ENCODE measurements around the gene VGF.

VGF gene

DNA sequence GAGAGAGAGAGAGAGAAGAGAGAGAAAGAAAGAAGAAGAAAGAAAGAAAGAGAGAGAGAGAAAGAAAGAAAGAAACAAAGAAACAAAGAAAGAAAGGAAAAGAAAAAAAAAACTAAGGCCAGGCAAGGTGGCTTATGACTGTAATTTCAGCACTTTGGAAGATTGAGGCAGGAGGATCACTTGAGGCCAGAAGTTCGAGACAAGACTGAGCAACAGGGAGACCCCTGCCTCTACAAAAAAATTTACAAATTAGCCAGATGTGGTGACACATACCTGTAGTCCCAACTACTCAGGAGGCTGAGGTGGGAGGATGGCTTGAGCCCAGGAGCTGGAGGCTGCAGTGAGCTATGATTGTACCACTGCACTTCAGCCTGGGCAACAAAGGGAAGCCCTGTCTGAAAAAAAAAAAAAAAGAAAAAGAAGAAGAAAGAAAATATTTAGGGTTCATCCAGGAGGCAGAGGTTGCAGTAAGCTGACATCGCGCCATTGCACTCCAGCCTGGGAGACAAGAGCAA is 35.7 kb downstream of the VGF start:
- Histone ChIP-seq H3K27me3 (ENCODE audit: insufficient read depth, low read depth) (peaks cover 97% of the 10 kb centered on the region), H3K4me2 (no peak overlapping the region), H3K4me3 (IDR thresholded peaks at IDR 0.05; ENCODE audit: insufficient read depth, low read depth, low read length) (no peak overlapping the region), H3K9ac (no peak overlapping the region), H3K79me2 (ENCODE audit: insufficient read depth, low read depth) (no peaks in the 10 kb centered on the region), H3K36me3 (ENCODE audit: insufficient read depth) (no peaks in the 10 kb centered on the region), H3K4me1 (ENCODE audit: low read depth, poor library complexity, severe bottlenecking) (peaks cover 13% of the 10 kb centered on the region), H3K27ac (no peak overlapping the region), H2AFZ (ENCODE audit: low read depth) (no peak overlapping the region), H4K20me1 (ENCODE audit: insufficient read depth) (0 out of 2 replicates have a peak, but pooled peaks cover 4% of the 10 kb centered on the region)
- no peak for TF ChIP-seq CTCF (conservative IDR thresholded peaks at IDR 0.05; ENCODE audit: low read depth, low read length)

- H3K27me3 ChIP-seq (ENCODE audit: insufficient read depth, low read depth) = peaks cover 97% of the 10 kb centered on the region
- H3K4me1 ChIP-seq (ENCODE audit: low read depth, poor library complexity, severe bottlenecking) = peaks cover 17% of the 10 kb centered on the region
- no peak overlapping the region for H3K27ac ChIP-seq
- H3K4me3 ChIP-seq (IDR thresholded peaks at IDR 0.05; ENCODE audit: insufficient read depth, low read depth, low read length) = no peak overlapping the region
- H3K4me2 ChIP-seq = no peak overlapping the region; the same call in 1 of the 2 replicates
- H4K20me1 ChIP-seq (ENCODE audit: insufficient read depth) = 0 out of 2 replicates have a peak, but pooled peaks cover 4% of the 10 kb centered on the region
- H3K9ac ChIP-seq = no peak overlapping the region
- H3K36me3 ChIP-seq (ENCODE audit: insufficient read depth) = no peaks in the 10 kb centered on the region
- TF ChIP-seq CTCF (conservative IDR thresholded peaks at IDR 0.05; ENCODE audit: low read depth, low read length) = no peak
- no peaks in the 10 kb centered on the region for H3K79me2 ChIP-seq (ENCODE audit: insufficient read depth, low read depth)
- no peak overlapping the region for H2AFZ ChIP-seq (ENCODE audit: low read depth)
Observed at GRCh38 chr7:101128040-101128834, 37.1 kb downstream of the VGF start.

GRCh38 chr7:101127460-101128039 is 37.8 kb downstream of the VGF start:
- Histone ChIP-seq H3K4me3 (IDR thresholded peaks at IDR 0.05; ENCODE audit: insufficient read depth, low read depth, low read length) (no peak overlapping the region), H3K9ac (no peak overlapping the region), H3K36me3 (ENCODE audit: insufficient read depth) (no peaks in the 10 kb centered on the region), H3K79me2 (ENCODE audit: insufficient read depth, low read depth) (no peaks in the 10 kb centered on the region), H3K27ac (no peak overlapping the region), H3K4me2 (no peak overlapping the region; the same call in 1 of the 2 replicates), H2AFZ (ENCODE audit: low read depth) (no peak overlapping the region), H3K27me3 (ENCODE audit: insufficient read depth, low read depth) (peaks cover 98% of the 10 kb centered on the region), H4K20me1 (ENCODE audit: insufficient read depth) (0 out of 2 replicates have a peak, but pooled peaks cover 4% of the 10 kb centered on the region), H3K4me1 (ENCODE audit: low read depth, poor library complexity, severe bottlenecking) (peaks cover 17% of the 10 kb centered on the region)
- no peak for TF ChIP-seq CTCF (conservative IDR thresholded peaks at IDR 0.05; ENCODE audit: low read depth, low read length)

GRCh38 chr7:101126651-101127459 is 38.5 kb downstream of the VGF start, which contains the start of gene SERPINE1:
SERPINE1 (plus strand) TSS chr7:101127104; CDS start chr7:101128394, 1,290 bp downstream.
- no peak within 1 kb of the TSS for H3K9ac ChIP-seq
- peaks cover 17% of the 10 kb centered on the region for H3K4me1 ChIP-seq (ENCODE audit: low read depth, poor library complexity, severe bottlenecking)
- H3K36me3 ChIP-seq (ENCODE audit: insufficient read depth) = no peaks in the 10 kb centered on the region
- peaks cover 99% of the 10 kb centered on the region for H3K27me3 ChIP-seq (ENCODE audit: insufficient read depth, low read depth)
- H3K4me2 ChIP-seq = no peak within 1 kb of the TSS; the same call in 1 of the 2 replicates
- no peak within 1 kb of the TSS for H3K4me3 ChIP-seq (IDR thresholded peaks at IDR 0.05; ENCODE audit: insufficient read depth, low read depth, low read length)
- H2AFZ ChIP-seq (ENCODE audit: low read depth) = no peak within 1 kb of the TSS; the same call in 1 of the 2 replicates
- H3K79me2 ChIP-seq (ENCODE audit: insufficient read depth, low read depth) = no peaks in the 10 kb centered on the region
- no peak within 1 kb of the TSS for H3K27ac ChIP-seq
- H4K20me1 ChIP-seq (ENCODE audit: insufficient read depth) = 0 out of 2 replicates have a peak, but pooled peaks cover 4% of the 10 kb centered on the region
- TF ChIP-seq CTCF (conservative IDR thresholded peaks at IDR 0.05; ENCODE audit: low read depth, low read length) = no peak
